T-helper 9 cell (primary cell): ENCODE data around the gene RIN3.

Experiments
- DNase-seq: peaks from one replicate; pipeline ENCODE4 v3.0.0-alpha.2; 2020

The RIN3 gene

GRCh38 chr14:92556863-92557543, 43.4 kb downstream of the RIN3 start:
- no peak for DNase-seq

GRCh38 chr14:92557544-92557912, 43.9 kb downstream of the RIN3 start:
- no peak for DNase-seq

GRCh38 chr14:92558319-92558718, 44.7 kb downstream of the RIN3 start:
- DNase-seq, result no peak

- no peak for DNase-seq
Observed at GRCh38 chr14:92559486-92559885, 45.9 kb downstream of the RIN3 start.

GRCh38 chr14:92560106-92560865, 46.7 kb downstream of the RIN3 start:
- DNase-seq, result no peak

- DNase-seq, result no peak
Observed at GRCh38 chr14:92561906-92562479, 48.4 kb downstream of the RIN3 start.

- no peak for DNase-seq
Observed at GRCh38 chr14:92563359-92563758, 49.8 kb downstream of the RIN3 start.

- DNase-seq, result no peak
Observed at GRCh38 chr14:92563765-92564285, 50.2 kb downstream of the RIN3 start.

GRCh38 chr14:92564344-92565039, 50.9 kb downstream of the RIN3 start:
- DNase-seq, result no peak

GRCh38 chr14:92565040-92565717, 51.6 kb downstream of the RIN3 start:
- no peak for DNase-seq

GRCh38 chr14:92565718-92566115, 52.1 kb downstream of the RIN3 start:
- no peak for DNase-seq

- DNase-seq, result no peak
Observed at GRCh38 chr14:92567173-92567725, 53.7 kb downstream of the RIN3 start.

- no peak for DNase-seq
Observed at GRCh38 chr14:92568621-92569479, 55.3 kb downstream of the RIN3 start.

GRCh38 chr14:92570674-92571262, 57.2 kb downstream of the RIN3 start:
- no peak for DNase-seq

GRCh38 chr14:92572050-92572449, 58.5 kb downstream of the RIN3 start:
- no peak for DNase-seq

- DNase-seq, result no peak
Observed at GRCh38 chr14:92573761-92574498, 60.3 kb downstream of the RIN3 start.

GRCh38 chr14:92575061-92575747, 61.6 kb downstream of the RIN3 start:
- no peak for DNase-seq

GRCh38 chr14:92575748-92576303, 62.2 kb downstream of the RIN3 start:
- no peak for DNase-seq

GRCh38 chr14:92577321-92577742, 63.8 kb downstream of the RIN3 start:
- no peak for DNase-seq
